Endothelial cell of umbilical vein (primary cell): ENCODE measurements around the gene CWC27.

Experiments used
- EZH2 ChIP-seq: IDR thresholded peaks from 2 replicates; pipeline ENCODE4 v1.6.1; 2012; ENCODE audit warnings: borderline replicate concordance, low read depth, mild to moderate bottlenecking, moderate library complexity, low read length, inconsistent platforms; ENCODE audit not compliant: severe bottlenecking
- FOS ChIP-seq: IDR thresholded peaks from 2 replicates; pipeline ENCODE4 v1.6.1; 2011; ENCODE audit warnings: mild to moderate bottlenecking, low read length, moderate library complexity, borderline replicate concordance; ENCODE audit not compliant: insufficient read depth
- GATA2 ChIP-seq: IDR thresholded peaks from 2 replicates; pipeline ENCODE4 v1.7.0; 2011; ENCODE audit warnings: low read depth, mild to moderate bottlenecking, moderate library complexity, mixed read lengths, low read length; ENCODE audit not compliant: insufficient read length, insufficient read depth
- JUN ChIP-seq: IDR thresholded peaks from 2 replicates; pipeline ENCODE4 v1.6.1; 2011; ENCODE audit warnings: borderline replicate concordance, low read depth; ENCODE audit not compliant: insufficient read length, insufficient read depth
- MYC ChIP-seq: IDR thresholded peaks from one replicate; pipeline ENCODE4 v1.6.1; 2011; ENCODE audit warnings: mild to moderate bottlenecking, low read depth, low read length
- POLR2A ChIP-seq: IDR thresholded peaks from 2 replicates; pipeline ENCODE4 v1.6.1; 2012; ENCODE audit warnings: low read depth, mild to moderate bottlenecking, control low read depth, low read length
- POLR2AphosphoS5 ChIP-seq: IDR thresholded peaks from 2 replicates; pipeline ENCODE4 v1.6.1; 2012; ENCODE audit warnings: low read depth, mild to moderate bottlenecking, control low read depth, low read length, moderate library complexity; ENCODE audit not compliant: insufficient read depth
- TF ChIP-seq, protein P1 (sequence below), 2 donors: IDR thresholded peaks; 1 replicate in 1 of 2; 2 replicates in 1 of 2; pipeline ENCODE4 v1.5.1; 2011; ENCODE audit warnings: low read length in 2 of 2, mild to moderate bottlenecking in 2 of 2, moderate library complexity in 2 of 2, control low read depth in 1 of 2, inconsistent platforms in 1 of 2, low read depth in 1 of 2; ENCODE audit not compliant: insufficient read depth in 1 of 2; ENCODE audit errors: extremely low read depth in 1 of 2
- TF ChIP-seq, protein P2 (sequence below): IDR thresholded peaks from 2 replicates; pipeline ENCODE4 v1.6.1; 2011; ENCODE audit not compliant: insufficient read depth, insufficient read length

DNA sequence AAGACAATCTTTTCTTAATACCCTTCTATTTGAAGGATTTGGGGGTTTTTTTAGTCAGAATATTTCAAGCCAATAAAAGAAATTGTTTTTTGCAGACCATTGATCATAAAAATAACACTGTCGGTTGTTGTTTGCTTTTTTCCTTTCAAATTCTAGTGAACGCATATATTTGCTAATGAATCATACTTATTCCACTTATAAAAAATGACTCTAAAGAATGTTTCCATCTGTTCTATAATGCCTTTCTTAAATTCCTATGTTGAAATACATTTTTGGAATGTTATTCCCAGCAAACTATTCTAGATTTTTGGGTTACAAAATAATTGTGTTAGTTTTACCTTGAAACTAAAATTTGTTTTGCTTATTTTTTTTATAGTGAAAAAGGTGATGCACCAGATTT is 32.2 kb downstream of the CWC27 start:
- TF ChIP-seq, protein P1, sequence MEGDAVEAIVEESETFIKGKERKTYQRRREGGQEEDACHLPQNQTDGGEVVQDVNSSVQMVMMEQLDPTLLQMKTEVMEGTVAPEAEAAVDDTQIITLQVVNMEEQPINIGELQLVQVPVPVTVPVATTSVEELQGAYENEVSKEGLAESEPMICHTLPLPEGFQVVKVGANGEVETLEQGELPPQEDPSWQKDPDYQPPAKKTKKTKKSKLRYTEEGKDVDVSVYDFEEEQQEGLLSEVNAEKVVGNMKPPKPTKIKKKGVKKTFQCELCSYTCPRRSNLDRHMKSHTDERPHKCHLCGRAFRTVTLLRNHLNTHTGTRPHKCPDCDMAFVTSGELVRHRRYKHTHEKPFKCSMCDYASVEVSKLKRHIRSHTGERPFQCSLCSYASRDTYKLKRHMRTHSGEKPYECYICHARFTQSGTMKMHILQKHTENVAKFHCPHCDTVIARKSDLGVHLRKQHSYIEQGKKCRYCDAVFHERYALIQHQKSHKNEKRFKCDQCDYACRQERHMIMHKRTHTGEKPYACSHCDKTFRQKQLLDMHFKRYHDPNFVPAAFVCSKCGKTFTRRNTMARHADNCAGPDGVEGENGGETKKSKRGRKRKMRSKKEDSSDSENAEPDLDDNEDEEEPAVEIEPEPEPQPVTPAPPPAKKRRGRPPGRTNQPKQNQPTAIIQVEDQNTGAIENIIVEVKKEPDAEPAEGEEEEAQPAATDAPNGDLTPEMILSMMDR (IDR thresholded peaks at IDR 0.05; ENCODE audit: extremely low read depth in 1 of 2, insufficient read depth in 1 of 2, low read depth in 1 of 2, low read length in 2 of 2), result no peak
- TF ChIP-seq JUN (no peak), MYC (no peak), POLR2A (no peak), FOS (no peak), EZH2 (no peak), POLR2AphosphoS5 (no peak), GATA2 (no peak)
- TF ChIP-seq, protein P2, sequence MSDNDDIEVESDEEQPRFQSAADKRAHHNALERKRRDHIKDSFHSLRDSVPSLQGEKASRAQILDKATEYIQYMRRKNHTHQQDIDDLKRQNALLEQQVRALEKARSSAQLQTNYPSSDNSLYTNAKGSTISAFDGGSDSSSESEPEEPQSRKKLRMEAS, result no peak
